ENCODE data around the gene DCTN2. TPM values are rescaled to one million over a fixed set of nuclear protein-coding genes. Genes with fewer than 3 reads are reported as not detected.

The DCTN2 gene
- total RNA-seq (100 to 1,000 TPM in 5 of 9 donors, 10 to 100 TPM in 4; 84.4 to 159 (median 109) TPM), polyA plus RNA-seq (100 to 1,000 TPM in 1 of 2 donors, 10 to 100 TPM in 1; 62.3 to 228 TPM)
- long read RNA-seq, donor 1, transcript DCTN2-209 (14 exons, 2,061 nt): major isoform, 152 of 256 reads
- long read RNA-seq, donor 1, partial matches to known transcripts: 11 of 256 reads
- long read RNA-seq, donor 1, other reads (novel, unspliced or antisense): 93 of 256 reads
- long read RNA-seq, donor 2, transcript DCTN2-209 (14 exons, 2,061 nt): major isoform, 703 of 1,009 reads
- long read RNA-seq, donor 2, partial matches to known transcripts: 14 of 1,009 reads
- long read RNA-seq, donor 2, other reads (novel, unspliced or antisense): 289 of 1,009 reads
- long read RNA-seq, donor 3, transcript DCTN2-209 (14 exons, 2,061 nt): major isoform, 165 of 269 reads
- long read RNA-seq, donor 3, partial matches to known transcripts: 11 of 269 reads
- long read RNA-seq, donor 3, other reads (novel, unspliced or antisense): 92 of 269 reads

GRCh38 chr12:57546438-57547287 lies at the start of gene DCTN2:
DCTN2 (minus strand) TSS chr12:57547192; CDS start chr12:57547063, 129 bp downstream.
- peaks cover 0 to 48% (median 30%) of the 10 kb centered on the region in 12 donors for H3K4me1 ChIP-seq
- peak within 1 kb of the TSS; percentile 63 to 93 (median 86) for H3K27ac ChIP-seq
- WGBS, 4 donors: 0 to 1% (median 0%) methylated on average over 21 to 56 of the region's 56 CpGs
- ATAC-seq (peak; percentile 98 to 100 (median 99)), DNase-seq (peak; percentile 95 to 98 (median 97))
- TF ChIP-seq CTCF (IDR thresholded peaks at IDR 0.05): peak in 5 of 12 donors; percentile 4 to 10 (median 5)
- peak in 1 of 2 donors; percentile 55 for TF ChIP-seq POLR2A (IDR thresholded peaks at IDR 0.05)
- no peaks in the 10 kb centered on the region for H3K9me3 ChIP-seq
- intact Hi-C loops (cut with DNase I): loop anchor here in 2 of 10 donors (2.0 to 5.0 kb wide), 2 partner anchors 24 to 59 kb away; partner anchors contain the start of genes MBD6 (in 2 of the 2) and MARS1 (in 1 of the 2)
- peak within 1 kb of the TSS; percentile 60 to 99 (median 93) for H3K4me3 ChIP-seq
- H3K36me3 ChIP-seq: peaks cover 0 to 24% (median 9%) of the 10 kb centered on the region in 9 donors
- H3K27me3 ChIP-seq: peaks cover 0 to 32% (median 22%) of the 10 kb centered on the region in 9 donors

GRCh38 chr12:57593187-57593586 lies 46.2 kb upstream of the DCTN2 start:
- intact Hi-C loops (cut with DNase I): no loop called here
- Histone ChIP-seq H3K36me3 (peaks cover 0 to 44% (median 40%) of the 10 kb centered on the region in 9 donors), H3K4me1 (peaks cover 0 to 27% (median 14%) of the 10 kb centered on the region in 12 donors), H3K27me3 (peaks cover 0 to 2% (median 0%) of the 10 kb centered on the region in 9 donors), H3K27ac (no peak overlapping the region), H3K9me3 (no peaks in the 10 kb centered on the region), H3K4me3 (peak overlapping the region in 2 of 12 donors; percentile 26 to 91)
- WGBS, 4 donors: 66 to 84% (median 81%) methylated on average over 4 of the region's 4 CpGs
- no peak for TF ChIP-seq CTCF (IDR thresholded peaks at IDR 0.05)
- no peak for TF ChIP-seq POLR2A (IDR thresholded peaks at IDR 0.05)
- no peak for DNase-seq
- no peak for ATAC-seq

- ATAC-seq: no peak
- Histone ChIP-seq H3K36me3 (peaks cover 0 to 39% (median 34%) of the 10 kb centered on the region in 9 donors), H3K4me3 (peak overlapping the region in 5 of 12 donors; percentile 80 to 96 (median 89)), H3K9me3 (no peaks in the 10 kb centered on the region), H3K27me3 (peaks cover 0 to 8% (median 0%) of the 10 kb centered on the region in 9 donors), H3K4me1 (peaks cover 0 to 27% (median 14%) of the 10 kb centered on the region in 12 donors), H3K27ac (no peak overlapping the region)
- intact Hi-C loops (cut with DNase I): no loop called here
- no peak for DNase-seq
- TF ChIP-seq POLR2A (IDR thresholded peaks at IDR 0.05) (no peak), CTCF (IDR thresholded peaks at IDR 0.05) (no peak)
- 66 to 85% (median 77%) methylated on average over 2 of the region's 2 CpGs for WGBS, 4 donors
Measured at GRCh38 chr12:57592551-57593165, 45.7 kb upstream of the DCTN2 start.

Measured in heart left ventricle (tissue), 16 donors.